Endodermal cell (in vitro differentiated cells): ENCODE measurements around the gene OR4D2. TPM values are rescaled to one million over a fixed set of nuclear protein-coding genes. Genes with fewer than 3 reads are reported as not detected.

ENCODE experiments used
- DNase-seq: peaks from one replicate; pipeline ENCODE4 v3.0.0-alpha.2; 2017
- H3K27ac ChIP-seq: 2 replicates; pipeline ENCODE4 v1.5.1; 2013; ENCODE audit warnings: mild to moderate bottlenecking, low read depth, low read length, moderate library complexity
- H3K27me3 ChIP-seq: 2 replicates; pipeline ENCODE4 v1.6.1; 2013; ENCODE audit warnings: mild to moderate bottlenecking, low read length, moderate library complexity; ENCODE audit not compliant: insufficient read depth, control insufficient read depth, poor library complexity, severe bottlenecking
- H3K36me3 ChIP-seq: 2 replicates; pipeline ENCODE4 v1.7.0; 2013; ENCODE audit warnings: mild to moderate bottlenecking, low read length, moderate library complexity; ENCODE audit not compliant: control insufficient read depth, insufficient read depth
- H3K4me1 ChIP-seq: one replicate; pipeline ENCODE4 v1.7.0; 2013; ENCODE audit warnings: low read length; ENCODE audit not compliant: control insufficient read depth, insufficient read depth
- H3K4me3 ChIP-seq: 2 replicates; pipeline ENCODE4 v1.5.1; 2013; ENCODE audit warnings: mild to moderate bottlenecking, low read length, moderate library complexity
- H3K9ac ChIP-seq: 2 replicates; pipeline ENCODE4 v1.6.1; 2013; ENCODE audit warnings: mild to moderate bottlenecking, low read length, moderate library complexity; ENCODE audit not compliant: poor library complexity, severe bottlenecking; ENCODE audit errors: extremely low read depth
- H3K9me3 ChIP-seq: 2 replicates; pipeline ENCODE4 v1.6.1; 2013; ENCODE audit warnings: mild to moderate bottlenecking, low read length, moderate library complexity; ENCODE audit not compliant: control insufficient read depth
- H3K27ac Mint-ChIP-seq: 2 replicates; pipeline ENCODE4 v1.8.0; 2020; ENCODE audit warnings: mixed read lengths
- H3K27me3 Mint-ChIP-seq: 2 replicates; pipeline ENCODE4 v1.8.0; 2021; ENCODE audit warnings: mild to moderate bottlenecking, mixed read lengths; ENCODE audit not compliant: insufficient read depth
- H3K36me3 Mint-ChIP-seq: 2 replicates; pipeline ENCODE4 v1.8.0; 2020; ENCODE audit warnings: low read depth, mixed read lengths
- H3K4me1 Mint-ChIP-seq: 2 replicates; pipeline ENCODE4 v1.8.0; 2020; ENCODE audit warnings: mixed read lengths
- H3K4me3 Mint-ChIP-seq: 2 replicates; pipeline ENCODE4 v1.8.0; 2020; ENCODE audit warnings: mild to moderate bottlenecking, moderate library complexity, mixed read lengths
- H3K9me3 Mint-ChIP-seq: 2 replicates; pipeline ENCODE4 v1.8.0; 2020; ENCODE audit warnings: mild to moderate bottlenecking, mixed read lengths
- WGBS, 2 experiments: methylation state at CpG; one replicate each; pipeline versions ENCODE4 v1.1.5 to v1.1.7; 2013; ENCODE audit warnings: missing lambda C conversion rate in 2 of 2, mixed read lengths in 1 of 2; ENCODE audit not compliant: insufficient coverage in 1 of 2, insufficient read length in 1 of 2; 5-methylcytosine and 5-hydroxymethylcytosine counted together
- total RNA-seq, 2 donors: library from RNA; stranded (reverse); fragmentation: NEBNext Ultra II Directional in 1 of 2; extraction: Animal tissue kit (Norgen Biotek cat#: 25700) in 1 of 2; gene quantifications; 2 replicates in 1 of 2; 3 replicates in 1 of 2; pipeline ENCODE4 v1.2.1, GENCODE V29; 2021
- TF ChIP-seq, protein P1 (sequence below): fragments of 200-600 bp; sonication (generic); conservative IDR thresholded peaks from 2 replicates; pipeline ENCODE4 v1.5.0; 2021; ENCODE audit warnings: antibody characterized with exemption, mild to moderate bottlenecking

Gene OR4D2
- total RNA-seq, 2 donors from 2014 or later, result not detected

- WGBS, 2 experiments, result 53 to 74% methylated on average over 3 to 4 of the region's 4 CpGs
- H3K36me3 Mint-ChIP-seq, result no peaks in the 10 kb centered on the region
- TF ChIP-seq, protein P1, sequence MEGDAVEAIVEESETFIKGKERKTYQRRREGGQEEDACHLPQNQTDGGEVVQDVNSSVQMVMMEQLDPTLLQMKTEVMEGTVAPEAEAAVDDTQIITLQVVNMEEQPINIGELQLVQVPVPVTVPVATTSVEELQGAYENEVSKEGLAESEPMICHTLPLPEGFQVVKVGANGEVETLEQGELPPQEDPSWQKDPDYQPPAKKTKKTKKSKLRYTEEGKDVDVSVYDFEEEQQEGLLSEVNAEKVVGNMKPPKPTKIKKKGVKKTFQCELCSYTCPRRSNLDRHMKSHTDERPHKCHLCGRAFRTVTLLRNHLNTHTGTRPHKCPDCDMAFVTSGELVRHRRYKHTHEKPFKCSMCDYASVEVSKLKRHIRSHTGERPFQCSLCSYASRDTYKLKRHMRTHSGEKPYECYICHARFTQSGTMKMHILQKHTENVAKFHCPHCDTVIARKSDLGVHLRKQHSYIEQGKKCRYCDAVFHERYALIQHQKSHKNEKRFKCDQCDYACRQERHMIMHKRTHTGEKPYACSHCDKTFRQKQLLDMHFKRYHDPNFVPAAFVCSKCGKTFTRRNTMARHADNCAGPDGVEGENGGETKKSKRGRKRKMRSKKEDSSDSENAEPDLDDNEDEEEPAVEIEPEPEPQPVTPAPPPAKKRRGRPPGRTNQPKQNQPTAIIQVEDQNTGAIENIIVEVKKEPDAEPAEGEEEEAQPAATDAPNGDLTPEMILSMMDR, result no peak
- H3K27ac Mint-ChIP-seq, result no peak overlapping the region
- H3K9me3 Mint-ChIP-seq, result peaks cover 2% of the 10 kb centered on the region
- no peak overlapping the region for H3K9ac ChIP-seq
- no peaks in the 10 kb centered on the region for H3K4me1 Mint-ChIP-seq
- no peak overlapping the region for H3K27ac ChIP-seq
- no peaks in the 10 kb centered on the region for H3K4me1 ChIP-seq
- no peak overlapping the region for H3K4me3 ChIP-seq
- peaks cover 44% of the 10 kb centered on the region for H3K27me3 Mint-ChIP-seq
- no peaks in the 10 kb centered on the region for H3K9me3 ChIP-seq
- H3K36me3 ChIP-seq, result no peaks in the 10 kb centered on the region
- H3K4me3 Mint-ChIP-seq, result no peak overlapping the region
- no peak for DNase-seq
- H3K27me3 ChIP-seq, result peaks cover 57% of the 10 kb centered on the region
These were observed 3.8 kb downstream of the OR4D2 start for GRCh38 chr17:58170622-58171021.

DNA sequence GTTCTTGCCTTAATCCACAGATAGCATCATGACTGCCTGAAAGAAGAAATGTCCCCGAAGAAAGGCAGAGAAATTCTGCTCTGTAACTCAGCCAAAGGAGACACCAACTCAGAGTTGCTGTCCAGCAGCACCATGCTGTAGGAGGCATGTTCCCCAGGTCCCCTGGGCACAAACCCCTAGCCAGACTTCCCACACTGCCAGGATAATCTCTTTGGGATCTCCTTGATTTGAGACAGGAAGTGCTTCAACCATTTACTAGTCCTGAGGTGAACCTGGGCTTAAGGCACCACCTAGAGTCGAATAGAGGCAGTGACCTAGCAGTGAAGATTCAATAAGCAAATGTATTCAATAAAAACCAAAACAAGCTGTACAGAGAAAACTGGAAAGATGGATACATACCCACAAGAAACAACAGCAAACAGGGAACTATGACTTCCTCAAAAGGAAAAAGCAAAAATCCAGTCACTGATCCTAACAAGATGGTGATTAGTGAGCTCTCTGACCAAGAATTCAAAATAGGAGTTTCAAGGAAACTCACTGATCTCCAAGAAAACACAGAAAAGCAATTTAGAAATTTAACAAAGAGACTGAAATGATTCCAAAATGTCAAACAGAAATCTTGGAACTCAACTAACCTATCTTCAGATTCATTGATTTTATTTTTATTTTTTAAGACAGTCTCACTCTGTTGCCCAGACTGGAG lies 5.7 kb downstream of the OR4D2 start:
- peaks cover 40% of the 10 kb centered on the region for H3K27me3 ChIP-seq
- H3K4me3 Mint-ChIP-seq, result no peak overlapping the region
- no peaks in the 10 kb centered on the region for H3K36me3 Mint-ChIP-seq
- 47% methylated on average over 2 of the region's 2 CpGs; no CpG with 5 or more reads in 1 of the 2 experiments for WGBS, 2 experiments
- H3K27ac Mint-ChIP-seq, result no peak overlapping the region
- H3K4me3 ChIP-seq, result no peak overlapping the region
- TF ChIP-seq, protein P1, result peak; percentile 82
- no peaks in the 10 kb centered on the region for H3K9me3 ChIP-seq
- no peak overlapping the region for H3K9ac ChIP-seq
- DNase-seq, result peak; percentile 91
- no peaks in the 10 kb centered on the region for H3K4me1 ChIP-seq
- no peaks in the 10 kb centered on the region for H3K36me3 ChIP-seq
- peaks cover 2% of the 10 kb centered on the region for H3K9me3 Mint-ChIP-seq
- H3K4me1 Mint-ChIP-seq, result no peaks in the 10 kb centered on the region
- H3K27ac ChIP-seq, result no peak overlapping the region
- peaks cover 30% of the 10 kb centered on the region for H3K27me3 Mint-ChIP-seq

GRCh38 chr17:58174871-58175270 lies 8.1 kb downstream of the OR4D2 start:
- H3K4me1 ChIP-seq, result no peaks in the 10 kb centered on the region
- H3K27ac ChIP-seq, result no peak overlapping the region
- Mint-ChIP-seq H3K36me3 (no peaks in the 10 kb centered on the region), H3K4me3 (no peak overlapping the region), H3K27me3 (peaks cover 18% of the 10 kb centered on the region), H3K9me3 (no peaks in the 10 kb centered on the region), H3K27ac (no peak overlapping the region), H3K4me1 (no peaks in the 10 kb centered on the region)
- DNase-seq, result no peak
- 65 to 75% methylated on average over 2 of the region's 3 CpGs for WGBS, 2 experiments
- no peak overlapping the region for H3K4me3 ChIP-seq
- H3K9me3 ChIP-seq, result no peaks in the 10 kb centered on the region
- H3K27me3 ChIP-seq, result peaks cover 22% of the 10 kb centered on the region
- no peaks in the 10 kb centered on the region for H3K36me3 ChIP-seq
- TF ChIP-seq, protein P1, result no peak
- H3K9ac ChIP-seq, result no peak overlapping the region
